H9 (cell line): Measurements from ENCODE around the gene BEST3. TPM values are rescaled to one million over a fixed set of nuclear protein-coding genes. Genes with fewer than 3 reads are reported as not detected.

ENCODE experiments used
- DNase-seq: peaks from one replicate; pipeline ENCODE4 v3.0.0-alpha.2; 2017
- H2AFZ ChIP-seq: one replicate; pipeline ENCODE4 v1.6.1; 2013; ENCODE audit warnings: mild to moderate bottlenecking, low read length, control low read depth, moderate library complexity
- H2AK5ac ChIP-seq: 2 replicates; pipeline ENCODE4 v1.6.1; 2013; ENCODE audit warnings: low read length, control low read depth, mixed read lengths; ENCODE audit not compliant: insufficient read length
- H2BK120ac ChIP-seq: one replicate; pipeline ENCODE4 v1.6.1; 2013; ENCODE audit warnings: low read depth, mild to moderate bottlenecking, low read length, control low read depth, inconsistent platforms; ENCODE audit not compliant: poor library complexity, severe bottlenecking
- H2BK12ac ChIP-seq: 2 replicates; pipeline ENCODE4 v1.6.1; 2013; ENCODE audit warnings: low read length, control low read depth, mixed read lengths, low read depth; ENCODE audit not compliant: insufficient read length
- H2BK15ac ChIP-seq: 2 replicates; pipeline ENCODE4 v1.6.1; 2013; ENCODE audit warnings: low read depth, low read length, control low read depth
- H2BK20ac ChIP-seq: one replicate; pipeline ENCODE4 v1.6.1; 2013; ENCODE audit warnings: low read depth, mild to moderate bottlenecking, low read length, control low read depth, inconsistent platforms; ENCODE audit not compliant: poor library complexity, severe bottlenecking
- H2BK5ac ChIP-seq: 2 replicates; pipeline ENCODE4 v1.6.1; 2013; ENCODE audit warnings: low read length, control low read depth, mixed read lengths; ENCODE audit not compliant: insufficient read length
- H3K14ac ChIP-seq: 2 replicates; pipeline ENCODE4 v1.6.1; 2013; ENCODE audit warnings: low read length, control low read depth; ENCODE audit not compliant: insufficient read depth
- H3K18ac ChIP-seq: 2 replicates; pipeline ENCODE4 v1.6.1; 2013; ENCODE audit warnings: low read depth, mild to moderate bottlenecking, mixed read lengths, low read length, control low read depth; ENCODE audit not compliant: insufficient read length
- H3K23ac ChIP-seq: 2 replicates; pipeline ENCODE4 v1.6.1; 2013; ENCODE audit warnings: low read length, control low read depth, mixed read lengths, low read depth; ENCODE audit not compliant: insufficient read length
- H3K23me2 ChIP-seq: 2 replicates; pipeline ENCODE4 v1.6.1; 2013; ENCODE audit warnings: low read depth, mild to moderate bottlenecking, mixed read lengths, low read length, control low read depth; ENCODE audit not compliant: insufficient read length, poor library complexity, severe bottlenecking
- H3K27ac ChIP-seq: 2 replicates; pipeline ENCODE4 v1.5.1; 2013; ENCODE audit warnings: low read length, control low read depth, mixed read lengths, low read depth; ENCODE audit not compliant: insufficient read length
- H3K27me3 ChIP-seq: 2 replicates; pipeline ENCODE4 v1.6.1; 2013; ENCODE audit warnings: low read length, control low read depth, inconsistent platforms; ENCODE audit not compliant: insufficient read depth
- H3K4ac ChIP-seq: 2 replicates; pipeline ENCODE4 v1.6.1; 2013; ENCODE audit warnings: low read depth, mild to moderate bottlenecking, control low read depth, inconsistent platforms, low read length, moderate library complexity
- H3K4me1 ChIP-seq: 2 replicates; pipeline ENCODE4 v1.6.1; 2013; ENCODE audit warnings: low read length, control low read depth, inconsistent platforms; ENCODE audit not compliant: insufficient read depth
- H3K4me2 ChIP-seq: 2 replicates; pipeline ENCODE4 v1.6.1; 2013; ENCODE audit warnings: low read length, control low read depth, mixed read lengths; ENCODE audit not compliant: insufficient read length, insufficient read depth
- H3K56ac ChIP-seq: 2 replicates; pipeline ENCODE4 v1.6.1; 2013; ENCODE audit warnings: low read depth, mild to moderate bottlenecking, mixed read lengths, low read length, control low read depth; ENCODE audit not compliant: insufficient read length
- H3K79me1 ChIP-seq: 2 replicates; pipeline ENCODE4 v1.6.1; 2013; ENCODE audit warnings: low read depth, mild to moderate bottlenecking, moderate library complexity, low read length, control low read depth, inconsistent platforms; ENCODE audit not compliant: insufficient read depth, poor library complexity, severe bottlenecking
- H3K79me2 ChIP-seq: 2 replicates; pipeline ENCODE4 v1.6.1; 2013; ENCODE audit warnings: low read length, control low read depth, inconsistent platforms; ENCODE audit not compliant: insufficient read depth
- H3K9ac ChIP-seq: 2 replicates; pipeline ENCODE4 v1.6.1; 2013; ENCODE audit warnings: low read length, control low read depth, mixed read lengths; ENCODE audit not compliant: insufficient read length; ENCODE audit errors: extremely low read depth
- H3K9me3 ChIP-seq: one replicate; pipeline ENCODE4 v1.6.1; 2013; ENCODE audit warnings: low read depth, low read length, inconsistent platforms; ENCODE audit not compliant: control insufficient read depth
- H3T11ph ChIP-seq: one replicate; pipeline ENCODE4 v1.6.1; 2013; ENCODE audit warnings: mild to moderate bottlenecking, low read length, control low read depth, inconsistent platforms
- H4K20me1 ChIP-seq: one replicate; pipeline ENCODE4 v1.6.1; 2013; ENCODE audit not compliant: control insufficient read depth, insufficient read length, insufficient read depth
- H4K5ac ChIP-seq: 2 replicates; pipeline ENCODE4 v1.6.1; 2013; ENCODE audit warnings: low read depth, mild to moderate bottlenecking, mixed read lengths, low read length, control low read depth; ENCODE audit not compliant: insufficient read length
- H4K8ac ChIP-seq: replicated peaks from 2 replicates; pipeline ENCODE4 v1.6.1; 2013; ENCODE audit warnings: low read length, control low read depth, mixed read lengths, low read depth; ENCODE audit not compliant: insufficient read length
- H4K91ac ChIP-seq: 2 replicates; pipeline ENCODE4 v1.6.1; 2013; ENCODE audit warnings: low read depth, mild to moderate bottlenecking, moderate library complexity, mixed read lengths, low read length, control low read depth; ENCODE audit not compliant: insufficient read length
- H3K27ac Mint-ChIP-seq, 3 experiments: 2 replicates in 2 of 3; 3 replicates in 1 of 3; pipeline ENCODE4 v1.8.0; 2020 to 2021; ENCODE audit warnings: mixed read lengths in 3 of 3, mild to moderate bottlenecking in 1 of 3, moderate library complexity in 1 of 3
- H3K27me3 Mint-ChIP-seq: 2 replicates; pipeline ENCODE4 v1.8.0; 2021; ENCODE audit warnings: low read depth, mild to moderate bottlenecking, moderate library complexity, mixed read lengths
- H3K36me3 Mint-ChIP-seq, 3 experiments: 2 replicates in 2 of 3; 3 replicates in 1 of 3; pipeline ENCODE4 v1.8.0; 2020 to 2021; ENCODE audit warnings: low read depth in 3 of 3, mixed read lengths in 3 of 3; ENCODE audit not compliant: insufficient read depth in 1 of 3
- H3K4me1 Mint-ChIP-seq, 2 experiments: 2 replicates each; pipeline ENCODE4 v1.8.0; 2020; ENCODE audit warnings: mixed read lengths in 2 of 2
- H3K4me3 Mint-ChIP-seq, 2 experiments: 2 replicates in 1 of 2; 3 replicates in 1 of 2; pipeline ENCODE4 v1.8.0; 2020 to 2021; ENCODE audit warnings: mild to moderate bottlenecking in 2 of 2, mixed read lengths in 2 of 2, moderate library complexity in 1 of 2
- H3K9me3 Mint-ChIP-seq, 2 experiments: 2 replicates in 1 of 2; 3 replicates in 1 of 2; pipeline ENCODE4 v1.8.0; 2020; ENCODE audit warnings: mild to moderate bottlenecking in 2 of 2, mixed read lengths in 2 of 2, moderate library complexity in 1 of 2
- WGBS: extraction: QIAGEN DNeasy Blood & Tissue Kit; methylation state at CpG from one replicate; pipeline ENCODE4 v1.1.7; 2013; ENCODE audit warnings: missing lambda C conversion rate, low lambda C conversion rate, mixed read lengths; ENCODE audit not compliant: insufficient read length; ENCODE audit errors: extremely low coverage; 5-methylcytosine and 5-hydroxymethylcytosine counted together
- total RNA-seq: library from RNA; stranded (reverse); gene quantifications from 2 replicates; pipeline ENCODE4 v1.2.1, GENCODE V29; 2021
- TF ChIP-seq, protein P1 (sequence below): fragments of 200-600 bp; sonication (generic); conservative IDR thresholded peaks from 3 replicates; pipeline ENCODE4 v1.8.0; 2021; ENCODE audit warnings: antibody characterized with exemption, mild to moderate bottlenecking

The BEST3 gene
- total RNA-seq, 1 experiment from 2014 or later, result 0.42 TPM

DNA sequence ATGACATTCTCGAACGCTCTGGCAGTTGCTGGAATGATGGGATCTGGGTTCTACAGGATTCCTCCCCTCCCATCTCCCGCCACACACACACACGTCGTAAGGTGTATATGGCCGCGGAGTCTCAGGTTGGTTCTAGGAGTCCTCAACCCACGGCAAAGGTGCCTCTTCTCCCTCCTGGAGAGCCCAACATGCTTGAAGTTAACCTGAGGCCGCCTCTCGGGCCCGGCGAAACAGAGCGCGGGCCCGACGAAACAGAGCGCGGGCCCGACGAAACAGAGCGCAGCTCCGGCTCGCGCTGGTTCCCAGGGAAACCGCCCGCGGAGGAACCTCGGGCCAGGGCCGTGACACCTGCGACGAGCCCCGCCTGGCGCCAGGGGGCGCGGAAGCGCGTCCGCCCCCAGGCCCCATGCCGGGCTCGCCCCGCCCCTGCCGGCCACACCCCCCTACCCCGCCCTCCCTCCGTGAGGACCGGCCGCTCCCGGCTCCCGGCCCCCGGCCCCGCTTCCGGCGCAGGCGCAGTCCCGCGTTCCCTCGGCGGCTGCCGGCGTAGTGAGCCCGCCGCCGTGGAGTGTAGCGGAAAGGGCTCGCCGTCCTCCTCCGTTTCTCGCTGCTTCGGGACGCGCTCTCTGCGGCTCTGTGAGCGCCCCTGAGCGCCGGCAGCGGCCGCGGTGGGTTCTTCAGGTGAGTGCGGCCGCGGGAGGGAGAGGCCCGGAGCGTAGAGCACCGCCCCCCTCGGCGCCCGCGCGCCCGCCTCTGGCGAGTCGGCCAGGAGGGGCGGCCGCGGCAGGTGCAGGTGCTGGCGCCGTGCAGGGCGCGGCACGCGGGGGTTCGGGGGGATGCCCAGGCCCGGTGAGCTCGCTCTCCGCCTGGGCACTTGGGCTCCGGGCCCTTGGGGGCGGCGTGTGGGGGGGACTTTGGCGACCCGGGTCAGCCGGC lies 39.5 kb upstream of the BEST3 start, which contains the start of gene RAB3IP:
RAB3IP (plus strand) TSS at position 510 of the 936 bp plus-strand sequence. CDS start 16,549 bp downstream, outside the sequence.
- peak within 1 kb of the TSS; percentile 97 for H3K4me2 ChIP-seq
- H3K27me3 ChIP-seq, result no peaks in the 10 kb centered on the region; the same call in 1 of the 2 replicates
- H3K27ac ChIP-seq, result no peak within 1 kb of the TSS
- TF ChIP-seq, protein P1, sequence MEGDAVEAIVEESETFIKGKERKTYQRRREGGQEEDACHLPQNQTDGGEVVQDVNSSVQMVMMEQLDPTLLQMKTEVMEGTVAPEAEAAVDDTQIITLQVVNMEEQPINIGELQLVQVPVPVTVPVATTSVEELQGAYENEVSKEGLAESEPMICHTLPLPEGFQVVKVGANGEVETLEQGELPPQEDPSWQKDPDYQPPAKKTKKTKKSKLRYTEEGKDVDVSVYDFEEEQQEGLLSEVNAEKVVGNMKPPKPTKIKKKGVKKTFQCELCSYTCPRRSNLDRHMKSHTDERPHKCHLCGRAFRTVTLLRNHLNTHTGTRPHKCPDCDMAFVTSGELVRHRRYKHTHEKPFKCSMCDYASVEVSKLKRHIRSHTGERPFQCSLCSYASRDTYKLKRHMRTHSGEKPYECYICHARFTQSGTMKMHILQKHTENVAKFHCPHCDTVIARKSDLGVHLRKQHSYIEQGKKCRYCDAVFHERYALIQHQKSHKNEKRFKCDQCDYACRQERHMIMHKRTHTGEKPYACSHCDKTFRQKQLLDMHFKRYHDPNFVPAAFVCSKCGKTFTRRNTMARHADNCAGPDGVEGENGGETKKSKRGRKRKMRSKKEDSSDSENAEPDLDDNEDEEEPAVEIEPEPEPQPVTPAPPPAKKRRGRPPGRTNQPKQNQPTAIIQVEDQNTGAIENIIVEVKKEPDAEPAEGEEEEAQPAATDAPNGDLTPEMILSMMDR, result peak; percentile 81
- no peak within 1 kb of the TSS; the same call in 1 of the 2 replicates for H2BK15ac ChIP-seq
- H3K9me3 Mint-ChIP-seq, result no peaks in the 10 kb centered on the region
- H4K8ac ChIP-seq, result no peak within 1 kb of the TSS
- H3K18ac ChIP-seq, result peak within 1 kb of the TSS; percentile 83
- H2BK5ac ChIP-seq, result no peak within 1 kb of the TSS
- H3K23ac ChIP-seq, result no peak within 1 kb of the TSS
- H4K91ac ChIP-seq, result no peak within 1 kb of the TSS
- peak within 1 kb of the TSS; percentile 92 for H3K9ac ChIP-seq
- H3K4ac ChIP-seq, result no peak within 1 kb of the TSS
- no peaks in the 10 kb centered on the region; a peak in 1 of 7 replicates for H3K36me3 Mint-ChIP-seq
- peak within 1 kb of the TSS; percentile 66 for H2BK12ac ChIP-seq
- H3K4me1 ChIP-seq, result no peaks in the 10 kb centered on the region
- no CpG with 5 or more reads among the region's 110 CpGs for WGBS
- no peak within 1 kb of the TSS for H4K5ac ChIP-seq
- H3K56ac ChIP-seq, result no peak within 1 kb of the TSS
- H2AK5ac ChIP-seq, result no peak within 1 kb of the TSS
- peaks cover 2% of the 10 kb centered on the region; the same call in 1 of the 2 replicates for H3K79me2 ChIP-seq
- H3K27me3 Mint-ChIP-seq, result peaks cover 28% of the 10 kb centered on the region
- DNase-seq, result peak; percentile 93
- H3T11ph ChIP-seq, result no peak within 1 kb of the TSS
- peaks cover 8 to 13% of the 10 kb centered on the region in 2 experiments for H3K4me1 Mint-ChIP-seq
- H3K14ac ChIP-seq, result peak within 1 kb of the TSS; percentile 95
- H3K23me2 ChIP-seq, result peaks cover 10% of the 10 kb centered on the region
- H2BK120ac ChIP-seq, result no peak within 1 kb of the TSS
- no peaks in the 10 kb centered on the region for H3K9me3 ChIP-seq
- peak within 1 kb of the TSS in 2 of 3 experiments; percentile 35 to 72; a peak in 4 of 7 replicates for H3K27ac Mint-ChIP-seq
- H2AFZ ChIP-seq, result no peak within 1 kb of the TSS
- H4K20me1 ChIP-seq, result no peaks in the 10 kb centered on the region
- H3K79me1 ChIP-seq, result no peaks in the 10 kb centered on the region
- H3K4me3 Mint-ChIP-seq, result peak within 1 kb of the TSS; percentile 73 to 87
- no peak within 1 kb of the TSS for H2BK20ac ChIP-seq
